Central memory CD8-positive, alpha-beta T cell (primary cell): Measurements from ENCODE around the gene FAM186B.

Source experiments
- ATAC-seq: fragments of 150-1000 bp; cut with Tn5 transposase; replicated peaks from 2 replicates; pipeline ENCODE4 v1.10.0; 2022; ENCODE audit warnings: mild to moderate bottlenecking, moderate FRiP score, moderate number of reproducible peaks; ENCODE audit not compliant: poor library complexity, severe bottlenecking; ENCODE audit errors: extremely low read depth
- DNase-seq, 2 donors: peaks; one replicate each; pipeline ENCODE4 v3.0.0; 2021; ENCODE audit warnings: low spot score in 2 of 2
- H3K27ac Mint-ChIP-seq: one replicate; pipeline ENCODE4 v1.8.0; 2022; ENCODE audit warnings: low read depth, mild to moderate bottlenecking, moderate library complexity, mixed read lengths
- H3K27me3 Mint-ChIP-seq: one replicate; pipeline ENCODE4 v1.8.0; 2022; ENCODE audit warnings: mixed read lengths
- H3K36me3 Mint-ChIP-seq: one replicate; pipeline ENCODE4 v1.8.0; 2022; ENCODE audit warnings: mild to moderate bottlenecking, moderate library complexity, mixed read lengths; ENCODE audit not compliant: insufficient read depth
- H3K4me1 Mint-ChIP-seq: one replicate; pipeline ENCODE4 v1.8.0; 2022; ENCODE audit warnings: mixed read lengths
- H3K4me3 Mint-ChIP-seq: one replicate; pipeline ENCODE4 v1.8.0; 2022; ENCODE audit warnings: mild to moderate bottlenecking, moderate library complexity, mixed read lengths
- H3K9me3 Mint-ChIP-seq: one replicate; pipeline ENCODE4 v1.8.0; 2022; ENCODE audit warnings: mixed read lengths

FAM186B gene

GRCh38 chr12:49631336-49631907 is 26.0 kb upstream of the FAM186B start:
- Mint-ChIP-seq H3K27me3 (no peaks in the 10 kb centered on the region), H3K27ac (no peak overlapping the region), H3K9me3 (no peaks in the 10 kb centered on the region), H3K4me3 (no peak overlapping the region), H3K36me3 (peaks cover 2% of the 10 kb centered on the region), H3K4me1 (peaks cover 11% of the 10 kb centered on the region)
- DNase-seq (no peak), ATAC-seq (no peak)

DNA sequence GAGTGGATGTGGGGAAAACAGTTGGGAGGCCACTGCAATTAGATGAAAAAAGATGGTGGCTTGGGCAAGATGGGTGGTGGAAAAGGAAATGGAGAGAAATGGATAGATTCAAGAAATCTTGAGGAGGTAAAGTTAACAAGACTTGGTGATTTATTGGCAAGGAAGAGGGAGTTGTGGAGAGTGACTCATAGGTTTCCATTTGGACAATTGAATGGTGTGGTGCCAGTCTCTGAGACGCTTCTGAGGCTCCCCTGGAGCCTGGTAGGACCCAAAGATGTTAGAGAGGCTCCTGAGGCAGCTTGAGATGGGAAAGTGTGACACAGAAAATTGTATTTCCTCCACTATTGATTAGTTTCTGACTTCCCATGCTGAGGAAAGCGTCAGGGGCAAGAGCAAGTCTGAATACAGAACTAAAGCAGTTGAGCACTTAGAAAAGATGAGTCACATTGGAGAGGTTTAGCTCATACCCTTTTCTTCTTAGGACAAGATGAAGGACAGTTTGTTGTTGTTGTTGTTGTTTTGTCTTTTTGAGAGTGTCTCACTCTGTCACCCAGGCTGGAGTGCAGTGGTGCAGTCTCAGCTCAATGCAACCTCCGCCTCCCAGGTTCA is 22.4 kb upstream of the FAM186B start:
- H3K4me1 Mint-ChIP-seq: peaks cover 5% of the 10 kb centered on the region
- H3K36me3 Mint-ChIP-seq: no peaks in the 10 kb centered on the region
- H3K9me3 Mint-ChIP-seq: no peaks in the 10 kb centered on the region
- no peak overlapping the region for H3K4me3 Mint-ChIP-seq
- H3K27ac Mint-ChIP-seq: no peak overlapping the region
- no peak for ATAC-seq
- H3K27me3 Mint-ChIP-seq: no peaks in the 10 kb centered on the region
- DNase-seq: no peak

GRCh38 chr12:49626836-49627235 is 21.4 kb upstream of the FAM186B start:
- DNase-seq: no peak
- Mint-ChIP-seq H3K4me3 (no peak overlapping the region), H3K36me3 (peaks cover 4% of the 10 kb centered on the region), H3K9me3 (no peaks in the 10 kb centered on the region), H3K27me3 (no peaks in the 10 kb centered on the region), H3K27ac (no peak overlapping the region), H3K4me1 (peaks cover 12% of the 10 kb centered on the region)
- no peak for ATAC-seq

DNA sequence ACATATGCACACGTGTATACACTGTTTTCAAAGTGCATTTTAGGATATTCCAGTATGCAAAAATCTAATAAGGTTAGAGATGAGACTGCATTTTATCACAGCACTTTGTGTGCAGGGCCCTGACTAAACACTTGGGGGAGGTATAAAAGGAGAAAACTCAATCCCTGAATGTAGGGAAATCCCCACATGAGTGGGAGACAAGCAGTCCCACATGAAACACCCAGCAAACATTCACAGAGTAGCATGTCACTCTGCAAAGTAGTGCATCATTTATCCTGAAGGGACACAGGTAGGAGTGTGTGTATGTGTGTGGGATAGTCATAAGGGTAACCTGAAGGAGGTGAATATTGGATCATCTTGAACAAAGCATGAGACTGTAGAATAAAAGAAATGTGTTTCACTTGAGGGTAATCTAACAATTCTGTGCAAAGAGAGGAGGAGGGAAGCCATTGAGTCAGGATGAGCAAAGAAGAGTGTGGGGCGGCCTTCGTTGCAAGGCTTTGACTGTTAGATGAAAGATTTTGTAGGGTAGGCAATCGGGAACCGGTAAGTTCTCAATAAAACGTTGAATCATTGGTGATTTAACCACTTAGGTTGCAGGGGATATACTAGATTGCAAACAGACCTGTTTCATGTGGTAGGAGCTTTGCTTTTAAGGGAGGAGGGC is 20.9 kb upstream of the FAM186B start:
- Mint-ChIP-seq H3K4me3 (no peak overlapping the region), H3K36me3 (peaks cover 4% of the 10 kb centered on the region), H3K27me3 (no peaks in the 10 kb centered on the region), H3K9me3 (no peaks in the 10 kb centered on the region), H3K27ac (no peak overlapping the region), H3K4me1 (peaks cover 17% of the 10 kb centered on the region)
- DNase-seq (no peak), ATAC-seq (no peak)

GRCh38 chr12:49624921-49625577 is 19.6 kb upstream of the FAM186B start:
- Mint-ChIP-seq H3K36me3 (peaks cover 4% of the 10 kb centered on the region), H3K9me3 (no peaks in the 10 kb centered on the region), H3K27ac (no peak overlapping the region), H3K27me3 (no peaks in the 10 kb centered on the region), H3K4me1 (peaks cover 25% of the 10 kb centered on the region), H3K4me3 (no peak overlapping the region)
- DNase-seq (no peak), ATAC-seq (no peak)

DNA sequence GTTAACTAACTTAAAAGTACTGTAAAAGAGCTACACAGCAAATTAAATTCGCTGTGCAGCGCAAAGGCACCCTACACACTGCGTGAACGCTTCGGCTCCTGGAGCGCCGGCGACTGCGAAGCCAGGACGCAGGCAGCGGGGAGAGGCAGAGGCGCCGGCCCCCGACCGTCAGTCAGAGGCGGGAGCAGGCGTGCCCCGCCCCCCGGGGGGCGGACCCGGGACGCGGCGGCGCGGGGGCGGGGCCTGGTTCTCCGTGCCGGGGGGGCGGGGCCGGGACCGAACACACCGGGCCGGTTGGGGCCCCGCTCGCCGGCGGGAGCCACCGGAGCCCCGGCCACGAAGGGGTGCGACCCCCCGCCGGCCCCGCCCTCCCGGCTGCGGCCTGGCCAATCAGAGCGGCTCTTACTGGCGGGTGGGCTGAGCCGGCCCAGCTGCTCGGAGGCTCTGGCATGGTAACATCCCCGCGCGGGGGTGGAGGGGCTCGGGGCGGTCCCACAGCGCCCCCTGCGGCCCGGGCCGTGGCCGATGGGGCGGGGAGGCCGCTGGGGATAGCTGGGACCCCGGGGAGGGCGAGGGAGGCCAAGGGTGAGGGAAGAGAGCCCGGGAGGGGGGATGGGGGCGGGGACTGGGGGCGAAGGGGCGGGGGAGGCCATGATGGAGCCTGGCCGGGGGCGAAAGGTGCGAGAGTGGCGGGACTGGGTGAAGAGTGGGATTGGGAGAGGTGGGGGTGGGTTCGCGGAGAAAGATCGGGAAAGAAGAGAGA is 17.9 kb upstream of the FAM186B start, which contains the start of gene PRPF40B:
PRPF40B (plus strand) TSS at position 420 of the 763 bp plus-strand sequence; CDS start at position 450, 30 bp downstream.
- ATAC-seq (peak; percentile 84), DNase-seq (peak; percentile 71 to 75)
- H3K36me3 Mint-ChIP-seq: peaks cover 4% of the 10 kb centered on the region
- peaks cover 8% of the 10 kb centered on the region for H3K27me3 Mint-ChIP-seq
- H3K4me3 Mint-ChIP-seq: peak within 1 kb of the TSS; percentile 81
- H3K9me3 Mint-ChIP-seq: no peaks in the 10 kb centered on the region
- peak within 1 kb of the TSS; percentile 57 for H3K27ac Mint-ChIP-seq
- H3K4me1 Mint-ChIP-seq: peaks cover 25% of the 10 kb centered on the region

DNA sequence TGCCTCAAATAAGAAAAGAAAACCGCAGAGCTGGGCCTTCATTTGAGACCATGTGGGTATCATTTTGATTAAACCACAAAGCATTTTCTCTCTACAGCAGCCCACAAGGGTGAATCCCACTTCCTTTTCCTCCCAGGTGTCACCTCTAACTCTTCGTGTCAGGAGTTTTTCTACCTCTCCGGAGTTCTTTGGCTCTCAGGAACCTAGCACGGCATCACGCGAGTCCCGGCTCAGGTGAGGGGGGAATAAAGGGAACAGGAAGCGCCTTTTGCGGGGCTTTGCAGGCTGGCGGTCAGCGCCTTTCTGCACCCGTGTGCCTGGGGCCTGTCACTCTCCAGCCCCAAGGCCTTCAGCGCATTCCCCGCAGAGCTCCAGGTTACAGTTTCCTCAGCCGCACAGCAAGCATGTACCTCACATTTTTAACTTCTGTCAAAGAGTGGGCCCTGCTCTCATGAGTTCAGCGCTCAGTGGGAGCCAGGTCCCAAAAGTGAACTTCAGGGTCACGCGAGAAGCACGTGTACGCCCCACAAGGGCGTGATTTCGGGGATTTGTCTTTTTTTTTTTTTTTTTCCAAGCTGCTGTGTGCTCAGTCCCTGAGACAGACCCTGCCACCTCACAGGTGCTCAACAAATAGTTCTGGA is 17.2 kb upstream of the FAM186B start:
- peak overlapping the region; percentile 57 for H3K27ac Mint-ChIP-seq
- peaks cover 4% of the 10 kb centered on the region for H3K36me3 Mint-ChIP-seq
- H3K4me3 Mint-ChIP-seq: peak overlapping the region; percentile 81
- peak in 1 of 2 donors; percentile 32 for DNase-seq
- peak; percentile 50 for ATAC-seq
- no peaks in the 10 kb centered on the region for H3K9me3 Mint-ChIP-seq
- H3K4me1 Mint-ChIP-seq: peaks cover 25% of the 10 kb centered on the region
- peaks cover 13% of the 10 kb centered on the region for H3K27me3 Mint-ChIP-seq

GRCh38 chr12:49621651-49622500 is 16.4 kb upstream of the FAM186B start:
- H3K9me3 Mint-ChIP-seq: no peaks in the 10 kb centered on the region
- H3K27ac Mint-ChIP-seq: peak overlapping the region; percentile 57
- DNase-seq (peak in 1 of 2 donors; percentile 49), ATAC-seq (no peak)
- H3K4me1 Mint-ChIP-seq: peaks cover 25% of the 10 kb centered on the region
- peak overlapping the region; percentile 81 for H3K4me3 Mint-ChIP-seq
- H3K36me3 Mint-ChIP-seq: peaks cover 4% of the 10 kb centered on the region
- H3K27me3 Mint-ChIP-seq: peaks cover 13% of the 10 kb centered on the region

DNA sequence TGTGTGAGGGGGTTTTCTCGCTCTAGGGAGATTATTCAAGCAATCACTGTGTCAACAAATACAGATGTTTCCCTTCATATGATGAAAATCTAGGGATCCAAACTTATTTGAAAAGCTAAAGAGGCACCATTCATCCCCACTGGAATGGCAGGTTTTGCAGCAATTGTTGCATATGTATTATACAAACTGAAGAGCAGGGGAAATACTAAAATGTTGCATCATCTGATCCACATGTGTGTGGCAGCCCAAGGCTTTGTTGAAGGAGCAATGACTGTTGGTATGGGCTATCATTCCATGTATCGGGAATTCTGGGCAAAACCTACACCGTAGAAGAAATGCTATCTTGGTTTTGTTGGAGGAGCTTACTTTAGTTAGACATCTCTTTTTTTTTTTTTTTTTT is 13.8 kb upstream of the FAM186B start:
- ATAC-seq (no peak), DNase-seq (no peak)
- Mint-ChIP-seq H3K27me3 (peaks cover 19% of the 10 kb centered on the region), H3K9me3 (no peaks in the 10 kb centered on the region), H3K4me1 (peaks cover 23% of the 10 kb centered on the region), H3K27ac (no peak overlapping the region), H3K4me3 (no peak overlapping the region), H3K36me3 (peaks cover 6% of the 10 kb centered on the region)

DNA sequence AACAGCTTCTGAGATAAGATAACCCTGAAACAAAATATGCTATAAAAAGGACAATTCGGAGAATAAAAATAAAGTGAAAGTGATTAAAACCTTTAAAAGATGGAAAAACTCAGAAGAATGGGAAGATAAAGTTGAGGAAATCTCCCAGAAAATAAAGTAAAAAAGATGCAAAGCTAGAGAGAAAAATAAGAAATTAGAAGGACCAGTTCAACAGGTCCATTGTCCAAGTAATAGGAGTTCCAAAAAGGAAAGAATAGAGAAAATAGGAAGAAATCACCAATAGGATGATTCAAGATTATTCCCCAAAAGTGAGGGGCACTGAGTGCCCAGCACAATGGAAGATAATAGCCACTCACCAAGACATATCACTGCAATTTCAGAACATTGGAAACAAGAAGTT is 13.1 kb upstream of the FAM186B start:
- ATAC-seq (no peak), DNase-seq (no peak)
- H3K4me1 Mint-ChIP-seq: peaks cover 19% of the 10 kb centered on the region
- peaks cover 6% of the 10 kb centered on the region for H3K36me3 Mint-ChIP-seq
- no peak overlapping the region for H3K27ac Mint-ChIP-seq
- H3K9me3 Mint-ChIP-seq: no peaks in the 10 kb centered on the region
- no peak overlapping the region for H3K4me3 Mint-ChIP-seq
- H3K27me3 Mint-ChIP-seq: peaks cover 24% of the 10 kb centered on the region

DNA sequence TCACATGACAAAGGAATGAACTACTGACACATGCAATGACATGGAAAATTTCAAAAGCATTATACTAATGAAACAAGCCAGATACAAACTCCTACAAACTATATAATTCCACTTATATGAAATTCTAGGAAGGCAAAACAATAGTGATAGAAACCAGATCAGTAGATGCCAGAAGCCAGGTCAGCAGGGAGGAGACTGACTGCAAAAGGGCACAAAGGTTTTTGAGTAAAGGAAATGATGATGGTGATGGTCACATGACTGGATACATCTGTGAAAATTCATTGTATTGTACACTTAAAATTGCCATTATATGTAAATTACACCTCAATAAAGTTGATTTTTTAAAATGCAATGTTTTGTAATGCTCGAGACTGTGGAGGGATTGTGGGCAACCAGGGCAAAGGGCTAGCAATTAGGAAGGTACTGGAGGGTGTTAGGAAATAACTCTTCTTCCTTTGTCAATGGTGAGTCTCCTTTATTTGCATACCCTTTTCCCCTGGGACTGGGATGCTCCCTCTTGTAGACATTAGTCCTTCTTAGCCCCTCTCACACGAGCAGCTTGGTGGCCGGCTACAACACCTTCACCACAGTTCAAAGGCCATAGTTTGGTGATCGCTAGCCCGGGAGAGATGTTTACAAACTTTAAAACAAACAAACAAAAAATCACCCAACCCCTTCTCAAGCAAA is 11.2 kb upstream of the FAM186B start:
- no peak for ATAC-seq
- Mint-ChIP-seq H3K27ac (no peak overlapping the region), H3K4me3 (no peak overlapping the region), H3K36me3 (peaks cover 2% of the 10 kb centered on the region), H3K4me1 (peaks cover 12% of the 10 kb centered on the region), H3K9me3 (no peaks in the 10 kb centered on the region), H3K27me3 (peaks cover 24% of the 10 kb centered on the region)
- DNase-seq: no peak
